Vagina (tissue), 2 donors: ENCODE measurements around the gene WDR26.

Experiments
- POLR2A ChIP-seq, 2 donors: fragments of 450-650 bp; IDR thresholded peaks; one replicate each; pipeline ENCODE4 v1.6.1; 2017; ENCODE audit warnings: antibody characterized with exemption in 2 of 2, mild to moderate bottlenecking in 2 of 2, moderate library complexity in 2 of 2
- POLR2AphosphoS5 ChIP-seq, 2 donors: sonication (generic); formaldehyde crosslinking; IDR thresholded peaks; one replicate each; pipeline ENCODE4 v1.9.0; 2017; ENCODE audit warnings: antibody characterized with exemption in 2 of 2, mild to moderate bottlenecking in 2 of 2, low read depth in 1 of 2; ENCODE audit not compliant: insufficient read depth in 1 of 2
- TF ChIP-seq, protein P1 (sequence below), 3 experiments: fragments of 450-650 bp in 2 of 3; fragments of 200-600 bp in 1 of 3; sonication (generic) in 1 of 3; IDR thresholded peaks; one replicate each; pipeline ENCODE4 v1.5.1; 2017 to 2019; ENCODE audit warnings: antibody characterized with exemption in 3 of 3, mild to moderate bottlenecking in 2 of 3, moderate library complexity in 2 of 3

DNA sequence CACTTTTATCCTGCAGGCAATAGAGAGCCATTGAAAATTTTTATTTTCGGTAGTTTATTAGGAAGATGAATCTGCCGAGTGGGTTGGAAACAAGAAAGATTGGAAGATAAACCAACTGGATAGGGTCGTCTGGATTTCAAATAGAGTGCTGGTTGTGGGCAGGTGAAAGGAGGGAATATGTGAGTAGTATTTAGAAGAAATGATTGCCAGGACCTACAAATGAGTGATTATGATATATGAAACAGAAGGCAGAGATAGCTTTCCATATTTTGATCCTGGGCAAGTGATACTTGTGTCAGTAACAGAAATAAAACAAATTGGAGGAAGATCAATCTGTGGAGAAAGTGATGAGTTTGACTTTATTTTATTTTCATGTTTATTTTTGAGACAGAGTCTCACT, 75.4 kb downstream of the WDR26 start:
- no peak for TF ChIP-seq POLR2AphosphoS5 (IDR thresholded peaks at IDR 0.05; ENCODE audit: insufficient read depth in 1 of 2, low read depth in 1 of 2)
- TF ChIP-seq, protein P1, sequence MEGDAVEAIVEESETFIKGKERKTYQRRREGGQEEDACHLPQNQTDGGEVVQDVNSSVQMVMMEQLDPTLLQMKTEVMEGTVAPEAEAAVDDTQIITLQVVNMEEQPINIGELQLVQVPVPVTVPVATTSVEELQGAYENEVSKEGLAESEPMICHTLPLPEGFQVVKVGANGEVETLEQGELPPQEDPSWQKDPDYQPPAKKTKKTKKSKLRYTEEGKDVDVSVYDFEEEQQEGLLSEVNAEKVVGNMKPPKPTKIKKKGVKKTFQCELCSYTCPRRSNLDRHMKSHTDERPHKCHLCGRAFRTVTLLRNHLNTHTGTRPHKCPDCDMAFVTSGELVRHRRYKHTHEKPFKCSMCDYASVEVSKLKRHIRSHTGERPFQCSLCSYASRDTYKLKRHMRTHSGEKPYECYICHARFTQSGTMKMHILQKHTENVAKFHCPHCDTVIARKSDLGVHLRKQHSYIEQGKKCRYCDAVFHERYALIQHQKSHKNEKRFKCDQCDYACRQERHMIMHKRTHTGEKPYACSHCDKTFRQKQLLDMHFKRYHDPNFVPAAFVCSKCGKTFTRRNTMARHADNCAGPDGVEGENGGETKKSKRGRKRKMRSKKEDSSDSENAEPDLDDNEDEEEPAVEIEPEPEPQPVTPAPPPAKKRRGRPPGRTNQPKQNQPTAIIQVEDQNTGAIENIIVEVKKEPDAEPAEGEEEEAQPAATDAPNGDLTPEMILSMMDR (IDR thresholded peaks at IDR 0.05), result no peak
- TF ChIP-seq POLR2A (IDR thresholded peaks at IDR 0.05), result no peak
